HepG2 (cell line): ENCODE measurements around the gene DNMT3A. TPM values are rescaled to one million over a fixed set of nuclear protein-coding genes. Genes with fewer than 3 reads are reported as not detected.

Experiments used
- ATAD3A ChIP-seq: sonication (generic); formaldehyde crosslinking; IDR thresholded peaks from 2 replicates; pipeline ENCODE4 v1.4.0; 2020; ENCODE audit warnings: missing genetic modification reagents
- ELF4 ChIP-seq: sonication (generic); formaldehyde crosslinking; IDR thresholded peaks from 2 replicates; pipeline ENCODE4 v1.5.0; 2020; ENCODE audit warnings: missing genetic modification reagents, mild to moderate bottlenecking, moderate library complexity, borderline replicate concordance
- MAFF ChIP-seq: IDR thresholded peaks from 2 replicates; pipeline ENCODE4 v1.6.1; 2011; ENCODE audit warnings: low read depth, low read length, improper control_type of control experiment
- STAT5B ChIP-seq: sonication (generic); formaldehyde crosslinking; IDR thresholded peaks from 2 replicates; pipeline ENCODE4 v1.4.0; 2020; ENCODE audit warnings: missing genetic modification reagents
- THYN1 ChIP-seq: sonication (generic); formaldehyde crosslinking; IDR thresholded peaks from 2 replicates; pipeline ENCODE4 v1.8.1; 2023; ENCODE audit warnings: low read depth, mild to moderate bottlenecking, moderate library complexity, missing genetic modification reagents, borderline replicate concordance
- ZNF407 ChIP-seq: sonication (generic); formaldehyde crosslinking; IDR thresholded peaks from one replicate; pipeline ENCODE4 v1.5.1; 2020; ENCODE audit warnings: mild to moderate bottlenecking, missing genetic modification reagents; ENCODE audit errors: not compliant biosample characterization
- ZNF619 ChIP-seq: sonication (generic); formaldehyde crosslinking; IDR thresholded peaks from 2 replicates; pipeline ENCODE4 v1.4.0; 2020; ENCODE audit warnings: mild to moderate bottlenecking, missing genetic modification reagents
- ZNF766 ChIP-seq: sonication (generic); formaldehyde crosslinking; IDR thresholded peaks from 2 replicates; pipeline ENCODE4 v1.5.0; 2020; ENCODE audit warnings: missing genetic modification reagents, borderline replicate concordance
- polyA plus RNA-seq, 8 experiments: library from polyadenylated mRNA; depleted of rRNA in 3 of 8; stranded (reverse) in 7 of 8; unstranded in 1 of 8; fragments of >200 nt; fragmentation: Illumina TruSeq in 4 of 8; extraction: Trizol in 4 of 8; gene quantifications; 2 replicates each; pipeline versions ENCODE4 v1.2.1 to v1.2.3, GENCODE V29; 2011 to 2016; ENCODE audit warnings: low read depth in 4 of 8, missing spikeins in 1 of 8, mixed read lengths in 1 of 8; ENCODE audit not compliant: insufficient read depth in 1 of 8
- total RNA-seq, 5 experiments: library from RNA; depleted of rRNA; stranded (reverse); fragments of >200 nt; fragmentation: Illumina TruSeq; extraction: Trizol; gene quantifications; 2 replicates each; pipeline ENCODE4 v1.2.3, GENCODE V29; 2016; ENCODE audit warnings: low read depth in 1 of 5
- TF ChIP-seq, protein P1 (sequence below): sonication (generic); formaldehyde crosslinking; IDR thresholded peaks from 2 replicates; pipeline ENCODE4 v1.4.0; 2020; ENCODE audit warnings: missing genetic modification reagents, borderline replicate concordance
- TF ChIP-seq, protein P2 (sequence below): sonication (generic); formaldehyde crosslinking; IDR thresholded peaks from 2 replicates; pipeline ENCODE4 v1.9.0; 2021; ENCODE audit warnings: mild to moderate bottlenecking, missing genetic modification reagents

The DNMT3A gene
- total and polyA plus RNA-seq, 2 of the 13 experiments (the other 11 are each of a cell fraction or from before 2014, with no cell fraction given): 14.7 to 29.1 TPM

DNA sequence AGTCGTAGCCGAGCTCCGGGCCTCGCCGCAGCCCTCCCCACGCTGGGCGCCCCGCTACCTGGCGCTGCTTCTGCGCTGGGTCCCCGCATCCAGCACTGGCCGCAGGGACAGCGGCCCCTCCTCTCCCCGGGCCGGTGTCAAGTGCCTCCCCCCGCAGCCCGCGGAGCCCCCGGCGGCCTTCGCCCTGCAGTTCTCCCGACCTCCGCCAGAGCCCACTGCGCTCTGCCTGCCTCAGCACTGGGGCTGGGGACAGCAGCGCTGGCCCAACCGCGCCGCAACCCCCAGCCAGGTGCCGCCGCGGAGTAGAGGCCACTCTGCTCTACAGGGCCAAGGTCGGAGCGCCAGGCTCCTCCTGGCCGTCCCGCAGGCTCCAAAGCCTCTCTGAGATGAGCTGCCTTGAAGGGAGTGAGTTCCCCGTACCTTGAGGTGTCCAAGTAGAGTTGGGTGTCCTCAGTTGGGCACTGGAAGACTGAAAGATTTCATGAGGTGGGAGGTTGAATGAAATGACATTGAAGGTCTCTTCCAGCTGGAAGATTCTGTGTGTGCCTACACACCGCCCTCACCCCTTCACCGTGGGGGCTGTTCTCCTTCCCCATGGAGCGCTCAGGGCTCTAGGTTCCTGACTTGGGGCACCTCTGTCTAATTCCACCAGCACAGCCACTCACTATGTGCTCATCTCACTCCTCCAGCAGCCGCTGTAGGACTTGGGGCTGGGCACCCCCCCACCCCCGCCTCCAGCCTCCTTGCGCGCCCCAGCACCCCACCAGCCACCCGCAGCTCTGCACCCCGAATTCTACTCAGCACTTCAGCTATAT, 854 bp upstream of the DNMT3A start (continued):
- TF ChIP-seq, protein P1, sequence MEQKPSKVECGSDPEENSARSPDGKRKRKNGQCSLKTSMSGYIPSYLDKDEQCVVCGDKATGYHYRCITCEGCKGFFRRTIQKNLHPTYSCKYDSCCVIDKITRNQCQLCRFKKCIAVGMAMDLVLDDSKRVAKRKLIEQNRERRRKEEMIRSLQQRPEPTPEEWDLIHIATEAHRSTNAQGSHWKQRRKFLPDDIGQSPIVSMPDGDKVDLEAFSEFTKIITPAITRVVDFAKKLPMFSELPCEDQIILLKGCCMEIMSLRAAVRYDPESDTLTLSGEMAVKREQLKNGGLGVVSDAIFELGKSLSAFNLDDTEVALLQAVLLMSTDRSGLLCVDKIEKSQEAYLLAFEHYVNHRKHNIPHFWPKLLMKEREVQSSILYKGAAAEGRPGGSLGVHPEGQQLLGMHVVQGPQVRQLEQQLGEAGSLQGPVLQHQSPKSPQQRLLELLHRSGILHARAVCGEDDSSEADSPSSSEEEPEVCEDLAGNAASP (CRISPR knock-in tag): peak; percentile 91
- TF ChIP-seq, protein P2, sequence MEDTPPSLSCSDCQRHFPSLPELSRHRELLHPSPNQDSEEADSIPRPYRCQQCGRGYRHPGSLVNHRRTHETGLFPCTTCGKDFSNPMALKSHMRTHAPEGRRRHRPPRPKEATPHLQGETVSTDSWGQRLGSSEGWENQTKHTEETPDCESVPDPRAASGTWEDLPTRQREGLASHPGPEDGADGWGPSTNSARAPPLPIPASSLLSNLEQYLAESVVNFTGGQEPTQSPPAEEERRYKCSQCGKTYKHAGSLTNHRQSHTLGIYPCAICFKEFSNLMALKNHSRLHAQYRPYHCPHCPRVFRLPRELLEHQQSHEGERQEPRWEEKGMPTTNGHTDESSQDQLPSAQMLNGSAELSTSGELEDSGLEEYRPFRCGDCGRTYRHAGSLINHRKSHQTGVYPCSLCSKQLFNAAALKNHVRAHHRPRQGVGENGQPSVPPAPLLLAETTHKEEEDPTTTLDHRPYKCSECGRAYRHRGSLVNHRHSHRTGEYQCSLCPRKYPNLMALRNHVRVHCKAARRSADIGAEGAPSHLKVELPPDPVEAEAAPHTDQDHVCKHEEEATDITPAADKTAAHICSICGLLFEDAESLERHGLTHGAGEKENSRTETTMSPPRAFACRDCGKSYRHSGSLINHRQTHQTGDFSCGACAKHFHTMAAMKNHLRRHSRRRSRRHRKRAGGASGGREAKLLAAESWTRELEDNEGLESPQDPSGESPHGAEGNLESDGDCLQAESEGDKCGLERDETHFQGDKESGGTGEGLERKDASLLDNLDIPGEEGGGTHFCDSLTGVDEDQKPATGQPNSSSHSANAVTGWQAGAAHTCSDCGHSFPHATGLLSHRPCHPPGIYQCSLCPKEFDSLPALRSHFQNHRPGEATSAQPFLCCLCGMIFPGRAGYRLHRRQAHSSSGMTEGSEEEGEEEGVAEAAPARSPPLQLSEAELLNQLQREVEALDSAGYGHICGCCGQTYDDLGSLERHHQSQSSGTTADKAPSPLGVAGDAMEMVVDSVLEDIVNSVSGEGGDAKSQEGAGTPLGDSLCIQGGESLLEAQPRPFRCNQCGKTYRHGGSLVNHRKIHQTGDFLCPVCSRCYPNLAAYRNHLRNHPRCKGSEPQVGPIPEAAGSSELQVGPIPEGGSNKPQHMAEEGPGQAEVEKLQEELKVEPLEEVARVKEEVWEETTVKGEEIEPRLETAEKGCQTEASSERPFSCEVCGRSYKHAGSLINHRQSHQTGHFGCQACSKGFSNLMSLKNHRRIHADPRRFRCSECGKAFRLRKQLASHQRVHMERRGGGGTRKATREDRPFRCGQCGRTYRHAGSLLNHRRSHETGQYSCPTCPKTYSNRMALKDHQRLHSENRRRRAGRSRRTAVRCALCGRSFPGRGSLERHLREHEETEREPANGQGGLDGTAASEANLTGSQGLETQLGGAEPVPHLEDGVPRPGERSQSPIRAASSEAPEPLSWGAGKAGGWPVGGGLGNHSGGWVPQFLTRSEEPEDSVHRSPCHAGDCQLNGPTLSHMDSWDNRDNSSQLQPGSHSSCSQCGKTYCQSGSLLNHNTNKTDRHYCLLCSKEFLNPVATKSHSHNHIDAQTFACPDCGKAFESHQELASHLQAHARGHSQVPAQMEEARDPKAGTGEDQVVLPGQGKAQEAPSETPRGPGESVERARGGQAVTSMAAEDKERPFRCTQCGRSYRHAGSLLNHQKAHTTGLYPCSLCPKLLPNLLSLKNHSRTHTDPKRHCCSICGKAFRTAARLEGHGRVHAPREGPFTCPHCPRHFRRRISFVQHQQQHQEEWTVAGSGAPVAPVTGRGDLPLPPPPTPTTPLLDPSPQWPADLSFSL (CRISPR knock-in tag): no peak
- TF ChIP-seq ATAD3A (CRISPR knock-in tag) (peak; percentile 96), ZNF619 (CRISPR knock-in tag) (peak; percentile 85), MAFF (peak; percentile 14; the same call in 1 of the 2 replicates), ZNF766 (no peak; the same call in 1 of the 2 replicates), THYN1 (CRISPR knock-in tag) (peak; percentile 63; the same call in 1 of the 2 replicates), STAT5B (CRISPR knock-in tag) (peak; percentile 90), ELF4 (CRISPR knock-in tag) (no peak), ZNF407 (CRISPR knock-in tag) (peak; percentile 82)
